ENCODE results near the gene PAX5.

The PAX5 gene

DNA sequence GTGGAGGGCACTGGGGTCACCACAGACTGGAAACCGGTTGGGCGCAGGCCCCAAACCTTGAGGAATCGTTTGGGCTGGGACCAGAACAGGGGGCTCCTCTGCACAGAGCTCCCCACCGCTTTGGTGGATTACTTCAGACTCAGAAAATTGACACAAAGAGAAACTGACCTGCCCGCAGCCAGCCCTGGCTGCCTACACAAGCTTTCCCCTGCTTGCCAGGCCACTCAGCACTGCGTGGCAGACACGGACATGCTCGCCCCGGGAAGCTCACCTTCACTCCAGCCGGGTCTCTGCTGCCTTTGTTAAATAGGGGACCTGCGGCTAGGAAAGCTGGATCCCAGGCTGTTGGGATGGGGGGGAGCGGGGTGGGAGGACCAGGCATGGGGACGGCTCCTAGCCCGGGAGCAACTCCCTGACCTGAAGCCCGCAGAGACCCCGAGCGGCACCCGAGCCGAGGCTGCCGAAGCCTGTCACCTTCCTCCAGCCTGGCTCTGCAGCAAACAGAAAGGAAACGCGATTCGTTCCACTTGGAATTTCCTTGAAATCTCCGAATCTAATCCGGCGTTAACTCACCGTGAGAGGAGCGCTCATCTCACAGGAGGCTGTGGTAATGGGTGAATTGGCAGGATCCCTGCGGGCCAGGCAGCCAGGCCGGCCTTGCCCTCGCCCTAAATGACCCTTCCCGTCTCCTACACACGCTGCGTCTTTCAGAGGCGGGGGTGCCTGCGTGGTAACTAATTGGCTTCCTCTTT, 8.8 kb downstream of the PAX5 start:
- no peak for DNase-seq (ENCODE audit: low read depth)

DNA sequence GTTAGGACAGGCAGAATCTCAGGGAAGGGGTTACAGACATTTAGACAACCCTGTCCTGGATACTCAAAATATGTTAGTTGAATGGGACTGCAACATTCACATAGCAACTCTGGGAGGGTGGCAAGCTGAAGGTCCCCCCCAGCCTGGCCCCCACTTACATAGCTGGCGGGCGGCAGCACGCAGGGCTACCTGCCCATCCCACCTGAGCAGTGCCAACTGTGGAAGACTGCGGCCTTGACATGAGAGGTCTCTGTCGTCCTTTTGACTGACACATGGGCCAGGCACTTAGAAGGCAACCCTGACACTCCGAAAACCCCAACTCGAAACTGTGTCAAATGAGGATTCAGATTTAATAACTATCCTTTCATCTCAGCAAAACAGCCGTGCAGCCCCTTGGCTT, 16.5 kb downstream of the PAX5 start:
- no peak for DNase-seq (ENCODE audit: low read depth)

DNA sequence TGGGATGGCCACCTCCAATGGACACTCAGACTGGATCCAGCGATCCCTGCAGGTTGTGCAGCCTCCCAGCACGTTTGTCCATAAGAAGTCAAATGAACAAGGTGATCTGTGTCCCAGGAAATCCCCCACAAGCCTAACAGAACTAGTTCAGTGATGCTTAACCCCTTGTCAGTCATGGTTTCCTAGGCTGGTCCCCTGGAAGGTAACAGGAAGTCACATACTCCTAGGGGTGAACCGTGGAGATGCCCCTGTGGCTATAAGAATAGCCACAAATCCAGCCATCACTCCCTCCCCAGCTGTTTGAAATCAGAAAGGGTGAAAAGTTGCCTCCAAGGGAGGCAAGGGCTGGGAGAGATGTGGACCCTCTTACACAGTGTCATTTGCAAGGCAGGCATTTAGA, 22.5 kb downstream of the PAX5 start:
- no peak for DNase-seq (ENCODE audit: low read depth)

DNA sequence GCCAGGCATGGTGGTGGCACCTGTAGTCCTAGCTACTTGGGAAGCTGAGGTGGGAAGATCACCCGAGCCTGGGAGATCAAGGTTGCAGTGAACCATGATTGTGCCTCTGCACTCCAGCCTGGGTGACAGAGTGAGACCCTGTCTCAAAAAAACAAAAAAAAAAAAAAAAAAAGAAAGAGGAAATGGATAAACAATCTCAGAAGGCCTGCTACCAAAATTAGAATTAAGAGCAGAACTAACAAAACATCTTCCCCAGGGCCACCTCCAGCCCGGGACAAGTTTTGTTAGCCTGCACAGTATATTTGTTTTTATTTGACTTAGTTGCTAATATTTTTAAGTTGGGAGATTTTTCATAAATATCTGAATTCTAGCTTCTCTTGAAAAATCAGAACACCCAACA, 23.1 kb downstream of the PAX5 start:
- DNase-seq (ENCODE audit: low read depth): no peak

DNA sequence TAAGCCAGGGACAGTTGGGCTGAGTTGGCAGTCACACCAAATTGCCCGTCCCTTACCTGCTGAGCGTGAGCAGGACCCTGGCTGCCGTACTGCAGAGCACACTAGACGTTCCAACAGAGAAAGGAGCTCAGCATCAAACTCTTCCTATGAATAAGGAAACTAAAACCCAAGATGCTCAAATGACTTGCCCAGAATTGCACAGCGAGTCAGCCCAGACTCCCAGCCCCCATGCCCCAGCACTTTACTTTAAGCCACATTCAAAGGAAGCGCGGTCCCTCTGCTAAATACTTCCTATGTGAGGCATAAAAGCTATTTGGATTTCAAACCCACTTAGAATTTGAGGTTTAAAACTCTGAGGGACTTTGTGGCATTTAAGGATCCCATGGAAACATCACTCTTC, 23.9 kb downstream of the PAX5 start:
- DNase-seq (ENCODE audit: low read depth): no peak

DNA sequence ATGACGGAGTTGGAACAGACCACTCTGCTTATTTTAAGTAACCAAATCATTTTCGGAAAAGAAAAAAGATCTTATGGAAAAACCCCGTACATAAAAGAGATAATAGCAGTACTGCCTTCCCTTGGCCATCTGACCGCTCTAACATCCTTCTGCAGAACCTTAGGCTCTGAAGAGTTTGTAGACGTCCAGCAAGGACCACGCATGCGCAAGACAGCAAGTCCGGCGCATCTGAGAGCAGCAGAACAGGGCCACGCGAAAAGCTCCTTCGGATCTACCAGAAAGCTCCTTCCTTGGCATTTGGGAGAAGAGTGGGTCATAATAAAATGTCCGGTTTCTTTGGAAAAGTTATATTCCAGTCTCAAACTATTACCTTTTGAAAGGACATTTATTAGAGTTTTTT, 26.8 kb downstream of the PAX5 start:
- no peak for DNase-seq (ENCODE audit: low read depth)

DNA sequence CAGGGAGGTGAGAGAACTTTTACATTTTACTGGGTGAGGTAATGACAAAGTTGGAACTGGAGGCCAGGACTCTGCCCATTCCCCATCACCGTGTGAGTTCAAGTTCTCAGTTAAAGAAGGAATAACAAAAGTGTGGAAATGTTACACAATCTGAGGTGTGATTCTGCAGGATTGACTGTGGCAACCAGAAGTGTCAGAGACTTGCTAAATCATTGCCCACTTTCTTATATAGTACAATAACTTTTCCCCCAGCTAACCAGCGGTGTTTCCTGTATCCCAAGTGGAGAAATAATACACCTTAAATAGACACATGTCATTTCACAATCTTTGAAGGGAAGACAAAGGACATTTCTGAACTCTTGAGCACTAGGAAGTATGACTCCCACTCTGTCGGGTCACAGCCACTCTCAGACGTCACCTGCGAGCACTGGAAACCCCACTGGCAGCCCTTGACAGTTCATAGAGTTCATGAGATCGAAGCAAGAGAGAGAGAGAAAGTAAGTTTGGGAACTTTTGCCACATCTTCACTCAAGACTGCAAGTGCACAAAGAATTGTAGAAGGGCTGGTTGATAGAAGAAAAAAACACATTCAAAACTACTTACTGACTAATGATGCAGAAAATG, 28.4 kb downstream of the PAX5 start:
- DNase-seq (ENCODE audit: low read depth): no peak

DNA sequence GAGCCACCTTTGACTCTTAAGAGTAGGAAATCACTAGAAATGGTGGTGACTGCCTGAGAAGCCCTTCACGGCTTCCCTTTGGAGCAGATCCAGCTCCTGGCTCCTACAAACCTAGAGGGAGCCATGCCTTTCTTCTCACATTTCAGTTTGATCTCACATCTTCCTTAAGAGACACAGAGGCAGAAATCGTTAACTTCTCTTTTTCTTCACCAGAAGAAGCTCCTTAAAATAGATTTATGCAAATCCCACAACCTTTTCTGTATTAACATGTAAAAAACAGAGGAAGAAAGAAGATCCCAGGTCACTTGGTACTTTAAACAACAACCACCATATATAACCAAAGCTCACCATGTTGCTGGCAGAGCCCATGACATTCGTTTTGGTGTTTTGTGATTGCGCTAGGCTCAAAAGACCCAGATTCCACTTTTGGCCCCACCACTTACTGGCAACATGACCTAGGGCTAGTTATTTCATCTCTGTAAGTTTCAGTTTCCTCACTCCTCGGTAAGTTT, 29.6 kb downstream of the PAX5 start:
- no peak for DNase-seq (ENCODE audit: low read depth)

DNA sequence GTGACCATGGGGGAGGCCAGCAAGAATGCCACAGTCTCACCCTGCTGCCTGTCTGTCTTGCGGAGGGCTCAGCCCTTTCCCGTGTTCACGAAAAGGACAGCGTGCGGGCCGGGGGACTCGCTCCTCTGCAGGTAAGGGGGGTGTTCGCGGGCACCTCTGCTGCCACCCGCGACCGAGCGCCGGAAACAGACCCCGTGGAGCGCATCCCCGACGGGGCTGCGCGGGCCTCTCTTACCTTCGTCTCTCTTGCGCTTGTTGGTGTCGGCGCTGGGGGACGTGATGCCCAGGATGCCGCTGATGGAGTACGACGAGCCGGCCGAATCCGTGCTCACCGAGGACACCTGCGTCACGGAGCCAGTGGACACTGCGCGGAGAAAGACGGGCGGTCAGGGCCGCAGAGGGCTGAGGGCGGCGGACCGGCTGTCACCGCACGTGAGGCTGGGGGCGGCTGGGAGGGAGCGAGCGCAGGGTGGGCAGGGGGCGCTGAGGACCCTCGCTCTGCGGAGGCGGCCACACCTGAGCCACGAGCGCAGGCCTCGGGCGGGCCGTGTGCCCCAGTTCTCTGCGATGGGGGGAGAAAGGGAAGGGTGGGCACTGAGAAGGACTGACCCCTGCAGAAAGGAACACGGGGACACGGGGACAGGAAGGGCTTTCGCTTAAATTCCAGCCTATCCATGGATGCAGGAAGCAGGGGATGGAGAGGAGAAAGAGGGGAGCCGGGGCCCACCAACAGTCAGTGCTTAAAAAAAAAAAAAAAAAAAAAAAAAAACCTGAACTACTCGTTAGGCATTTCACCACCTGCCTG, 31.5 kb downstream of the PAX5 start:
- DNase-seq (ENCODE audit: low read depth): no peak

DNA sequence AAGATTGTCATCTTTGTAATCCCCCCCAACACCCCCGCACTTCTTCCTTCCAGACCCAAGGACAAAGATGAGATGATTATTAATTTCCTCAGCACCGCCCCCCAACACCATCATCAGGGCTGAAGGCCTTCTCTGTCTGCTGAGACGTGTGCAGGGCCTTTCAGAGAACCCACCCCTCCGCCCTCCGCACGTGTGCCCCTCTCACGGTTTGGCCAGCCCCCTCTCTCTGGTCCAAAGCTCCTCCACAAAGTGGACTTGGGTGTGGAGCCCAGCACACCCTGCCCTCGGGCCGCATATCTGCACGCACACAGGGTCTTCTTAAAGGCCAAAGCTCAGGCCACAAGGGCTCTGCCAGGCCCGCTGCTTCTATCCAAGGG, 32.0 kb downstream of the PAX5 start:
- DNase-seq (ENCODE audit: low read depth): no peak

DNA sequence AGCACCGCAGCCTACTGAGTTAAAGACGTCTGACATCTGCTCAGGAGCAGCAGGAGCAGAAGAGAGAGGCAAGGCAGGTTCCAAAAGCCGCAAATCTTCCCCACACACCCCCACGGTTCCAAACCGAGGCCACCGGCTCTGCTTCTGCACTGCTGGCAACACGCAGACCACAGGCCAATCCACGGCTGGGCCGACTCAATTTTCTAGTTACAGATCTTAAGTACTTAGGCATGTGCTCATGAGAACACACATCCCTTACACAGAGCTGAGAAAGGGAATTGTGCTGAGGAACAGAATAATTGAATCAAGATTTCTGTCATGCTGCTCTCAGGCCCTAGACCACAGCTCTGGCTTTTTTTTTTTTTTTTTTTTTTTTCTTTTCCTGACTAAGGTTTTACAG, 32.6 kb downstream of the PAX5 start:
- no peak for DNase-seq (ENCODE audit: low read depth)

DNA sequence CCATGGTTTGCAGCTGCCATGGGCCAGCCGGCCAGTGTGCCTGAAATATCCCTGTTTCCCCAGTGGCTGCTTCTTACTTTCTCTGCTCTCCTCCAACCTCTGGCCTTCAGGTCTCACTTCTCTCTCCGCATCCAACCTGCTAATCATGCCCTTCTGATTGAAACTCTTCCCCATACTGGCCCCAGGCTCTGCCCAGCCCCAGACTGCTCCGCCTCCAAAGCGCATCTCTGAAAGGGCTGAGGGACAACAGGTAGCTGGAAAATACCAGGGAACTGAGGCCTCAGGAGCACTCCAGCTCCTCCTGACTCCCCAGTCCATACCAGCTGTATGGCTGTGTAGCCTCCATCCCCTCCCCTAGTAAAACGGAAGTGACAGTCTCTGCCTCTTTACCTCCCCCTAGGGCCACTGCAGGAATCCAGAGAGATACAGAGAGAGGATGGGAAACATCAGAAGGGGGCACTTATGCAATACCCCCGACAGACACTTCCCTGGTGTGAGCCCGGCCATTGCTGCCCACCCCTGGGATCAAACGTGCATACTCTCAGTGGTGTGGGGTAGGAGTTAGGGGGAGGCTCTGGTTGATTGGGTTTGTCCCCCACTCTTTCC, 34.2 kb downstream of the PAX5 start:
- no peak for DNase-seq (ENCODE audit: low read depth)

DNA sequence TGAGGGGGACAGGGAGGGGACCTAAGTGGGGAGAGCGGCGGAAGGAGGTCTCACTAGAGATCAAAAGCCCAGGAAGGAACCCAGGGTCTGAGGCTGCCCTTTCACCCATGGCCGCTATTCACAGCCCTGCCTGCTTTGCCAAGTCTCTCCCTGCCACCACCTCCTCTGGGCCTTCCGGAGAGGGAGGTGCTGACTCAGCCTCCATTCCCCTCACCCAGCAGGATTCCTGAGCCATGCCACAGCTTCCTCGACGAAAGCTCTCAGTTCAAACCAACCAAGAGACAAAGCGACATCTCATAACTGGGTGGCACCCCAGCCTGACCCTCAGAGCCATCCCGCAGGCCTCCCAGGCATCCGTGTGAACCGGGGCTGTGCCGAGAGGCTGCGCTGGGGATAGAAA, 36.7 kb downstream of the PAX5 start:
- no peak for DNase-seq (ENCODE audit: low read depth)

DNA sequence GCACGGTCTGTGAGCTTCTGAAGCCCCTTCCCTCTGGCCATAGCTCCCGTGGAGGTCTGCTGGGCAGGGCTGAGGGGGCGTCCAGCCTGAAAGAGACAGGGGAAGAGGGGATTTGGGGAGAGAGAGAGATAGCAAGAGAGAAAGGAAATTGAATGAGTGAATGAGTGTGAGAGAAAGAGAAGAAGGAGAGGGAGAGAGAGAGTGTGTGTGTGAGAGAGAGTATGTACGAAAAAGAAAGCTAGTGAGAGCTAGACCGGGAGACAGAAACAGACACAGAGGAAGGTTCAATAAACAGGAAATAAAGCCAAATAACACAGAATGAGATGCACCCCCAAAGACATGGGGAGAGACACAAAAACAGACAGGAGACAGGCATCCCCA, 37.4 kb downstream of the PAX5 start:
- DNase-seq (ENCODE audit: low read depth): no peak

DNA sequence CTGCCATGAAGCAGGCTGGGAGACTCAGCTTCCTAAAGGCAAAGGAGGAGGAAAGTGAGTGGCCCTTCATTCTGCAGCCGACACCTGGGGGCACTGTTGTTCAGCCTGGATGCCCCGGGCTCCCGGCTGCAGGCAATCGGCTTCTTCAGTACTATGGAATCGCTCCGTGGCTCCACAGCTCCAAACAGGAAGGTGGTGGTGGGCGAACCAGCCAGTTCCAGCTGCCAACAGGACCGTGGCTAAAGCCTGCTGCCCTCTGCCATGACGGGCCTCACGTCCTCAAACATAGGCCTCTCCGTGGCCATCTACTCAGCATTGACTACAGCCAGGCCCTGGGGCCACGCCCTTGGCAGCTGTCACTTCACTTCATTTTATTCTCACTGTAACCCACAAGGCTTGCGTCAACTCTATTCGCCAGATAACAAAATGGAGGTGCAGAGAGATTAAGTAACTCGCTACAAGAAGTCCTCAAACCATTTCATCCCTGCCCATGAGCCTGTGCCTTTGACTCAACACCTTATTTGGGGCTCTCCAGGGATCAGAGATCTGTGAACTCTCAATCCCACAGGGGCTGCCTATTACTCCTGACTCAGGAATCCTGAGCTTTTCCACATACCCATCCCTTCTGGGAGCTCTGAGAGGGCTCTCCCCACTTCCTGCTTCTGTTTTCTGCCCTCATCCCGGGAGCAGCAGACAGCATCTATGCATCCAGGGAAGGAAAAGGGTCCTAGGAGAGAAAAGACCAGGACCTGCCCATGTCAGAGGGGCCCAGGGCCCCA, 38.0 kb downstream of the PAX5 start:
- peak; percentile 20 for DNase-seq (ENCODE audit: low read depth)

DNA sequence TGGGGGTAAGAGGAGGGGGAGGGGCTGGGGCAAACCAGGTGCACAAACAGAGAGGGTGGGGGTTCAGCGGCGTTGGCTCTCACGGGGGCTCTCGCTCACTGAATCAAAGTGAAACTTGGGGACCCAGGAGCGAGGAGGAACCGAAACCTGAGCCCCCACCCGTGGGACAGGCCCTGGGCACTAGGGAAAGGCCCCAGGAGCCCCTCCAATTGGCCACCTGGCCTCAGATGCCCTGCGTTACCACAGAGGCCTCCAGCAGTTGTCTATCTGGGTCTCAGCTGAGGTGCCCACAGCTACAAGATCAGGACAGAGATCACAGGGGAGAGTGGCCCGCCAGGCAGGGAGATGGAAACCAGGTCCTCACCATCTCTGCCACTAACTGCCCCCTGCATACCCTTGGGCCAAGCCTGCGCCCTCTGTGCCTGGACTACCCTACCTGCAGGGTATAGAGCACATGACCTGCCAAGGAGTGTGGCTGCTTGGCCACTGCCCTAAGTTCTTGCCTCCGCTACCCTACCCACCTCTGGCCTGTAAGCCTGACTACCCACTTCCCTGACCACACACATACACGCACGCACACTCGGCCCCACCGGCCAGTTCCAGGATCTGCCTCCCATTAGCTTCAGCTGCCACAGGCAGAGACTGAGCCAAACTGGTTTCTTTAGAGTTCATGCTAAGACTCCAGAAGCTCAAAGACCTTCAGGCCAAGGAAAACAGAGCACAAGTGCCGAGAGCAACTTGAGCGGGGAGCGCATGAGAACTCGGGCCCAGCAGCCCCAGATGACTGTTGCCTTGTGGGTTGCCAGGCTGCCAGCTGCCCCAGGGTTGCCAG, 39.9 kb downstream of the PAX5 start:
- DNase-seq (ENCODE audit: low read depth): no peak

DNA sequence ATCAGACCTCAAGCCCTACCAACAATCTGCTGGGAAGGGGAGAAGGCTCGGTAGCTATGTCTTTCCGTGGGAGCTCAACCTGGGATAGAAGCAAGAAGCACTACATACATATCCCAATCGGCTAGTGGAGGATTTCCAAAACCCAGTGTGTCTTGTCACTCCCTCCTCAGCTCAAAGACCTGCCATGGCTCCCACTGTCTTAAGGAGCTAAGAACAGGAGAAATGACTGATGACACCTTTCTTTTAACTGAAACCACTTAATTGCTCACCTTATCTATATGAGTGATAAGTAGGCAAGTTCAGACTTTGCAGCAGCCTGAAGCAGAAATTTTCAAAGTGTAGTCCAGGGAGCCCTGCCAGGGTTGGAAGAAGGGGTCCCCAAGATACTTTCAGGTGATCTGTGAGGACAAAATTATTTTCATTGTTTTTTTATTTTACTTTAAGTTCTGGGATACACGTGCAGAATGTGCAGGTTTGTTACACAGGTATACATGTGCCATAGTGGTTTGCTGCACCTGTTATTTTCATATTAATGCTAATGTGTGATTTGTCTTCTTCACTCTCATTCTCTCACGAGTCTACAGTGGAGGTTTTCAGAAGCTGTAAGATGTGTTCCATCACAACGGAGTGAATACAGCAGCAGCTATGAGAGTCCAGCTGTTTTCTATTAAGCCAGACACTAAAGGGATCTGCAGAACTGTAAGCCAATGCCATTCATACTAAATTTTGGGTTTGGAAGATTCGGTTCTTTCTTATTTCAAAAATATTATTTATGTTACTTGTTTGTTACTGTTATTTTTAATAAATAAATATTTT, 41.4 kb downstream of the PAX5 start:
- no peak for DNase-seq (ENCODE audit: low read depth)

DNA sequence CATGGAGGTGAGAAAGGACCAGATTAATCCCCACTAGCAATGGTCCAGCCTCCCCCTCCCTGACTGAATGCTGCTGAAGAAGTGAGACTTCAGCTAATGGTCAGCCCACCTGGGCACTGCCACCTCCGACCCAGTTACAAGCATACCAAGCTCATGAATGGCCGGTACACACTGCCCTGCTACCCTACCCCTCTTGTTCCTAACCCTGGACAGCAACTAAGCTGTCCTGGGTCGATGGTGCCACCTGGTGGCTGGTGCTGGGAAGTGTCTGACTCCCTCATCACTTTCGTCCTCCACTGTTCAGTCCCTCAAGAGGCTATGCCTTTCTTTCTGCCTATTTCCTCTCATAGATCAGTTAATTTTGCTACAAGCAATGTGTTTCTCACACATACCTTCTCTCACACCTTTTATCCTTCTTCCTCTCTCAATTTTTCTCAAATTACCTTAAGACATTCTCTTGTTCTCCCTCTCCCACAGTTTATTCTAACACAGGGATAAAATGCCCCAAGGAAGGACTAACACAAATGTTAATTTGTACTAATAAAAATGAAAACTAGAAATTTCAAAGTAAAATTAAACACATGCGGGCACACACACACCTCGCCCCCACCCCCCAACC, 42.4 kb downstream of the PAX5 start:
- no peak for DNase-seq (ENCODE audit: low read depth)

DNA sequence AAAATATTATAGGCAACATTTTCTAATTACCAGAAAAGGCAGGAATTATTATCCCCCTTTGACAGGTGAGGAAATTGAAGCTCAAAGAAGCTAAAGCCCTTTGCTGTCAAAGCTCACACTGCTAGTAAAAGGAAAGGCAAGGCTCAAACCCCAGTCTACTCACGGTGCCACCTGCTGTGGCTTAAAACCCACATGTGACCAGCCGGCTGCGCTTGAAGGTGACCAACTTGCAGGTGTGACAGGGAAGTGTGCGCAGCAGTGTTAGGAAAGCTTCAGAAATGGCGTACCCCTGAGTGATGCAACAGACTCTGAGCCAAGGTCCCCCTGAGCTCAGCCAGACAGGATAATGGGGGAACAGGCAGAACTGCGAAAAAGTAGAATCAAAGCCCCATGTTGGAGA, 45.2 kb downstream of the PAX5 start:
- no peak for DNase-seq (ENCODE audit: low read depth)

DNA sequence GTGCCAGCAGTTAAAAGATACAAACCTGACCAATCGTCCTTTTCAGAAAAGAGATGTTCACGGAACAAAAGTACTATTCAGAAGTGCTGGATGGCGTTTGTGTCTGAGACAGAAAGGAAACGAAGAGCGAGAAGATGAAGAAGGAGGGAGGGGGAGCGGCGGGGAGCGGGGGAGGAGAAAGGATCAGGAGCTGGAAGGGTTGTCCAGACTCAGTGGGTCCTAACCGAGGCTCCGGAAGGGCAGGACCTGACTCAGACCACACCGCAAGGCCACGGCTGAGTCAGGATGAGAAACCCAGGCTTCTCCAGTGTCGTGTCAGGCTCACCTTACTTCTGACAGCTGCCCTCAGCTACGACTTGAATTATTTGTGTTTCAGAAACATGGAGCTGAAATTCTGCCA, 46.2 kb downstream of the PAX5 start:
- no peak for DNase-seq (ENCODE audit: low read depth)
